GM19395 (cell line): ENCODE measurements around the gene ATXN2L.
"Not testable (repeated sequence)": the region's sequence is repeated elsewhere in the genome, so short reads cannot be mapped to it uniquely, and the experiment has no call there.

Source experiments
- ATAC-seq: cut with Tn5 transposase; IDR thresholded peaks from one replicate; pipeline ENCODE4 v1.9.1; 2021; ENCODE audit warnings: mild to moderate bottlenecking, moderate library complexity; ENCODE audit not compliant: unreplicated experiment

ATXN2L gene

GRCh38 chr16:28837672-28838557 lies 15.1 kb downstream of the ATXN2L start:
- no peak for ATAC-seq

GRCh38 chr16:28838558-28838918 lies 15.7 kb downstream of the ATXN2L start:
- ATAC-seq = no peak

DNA sequence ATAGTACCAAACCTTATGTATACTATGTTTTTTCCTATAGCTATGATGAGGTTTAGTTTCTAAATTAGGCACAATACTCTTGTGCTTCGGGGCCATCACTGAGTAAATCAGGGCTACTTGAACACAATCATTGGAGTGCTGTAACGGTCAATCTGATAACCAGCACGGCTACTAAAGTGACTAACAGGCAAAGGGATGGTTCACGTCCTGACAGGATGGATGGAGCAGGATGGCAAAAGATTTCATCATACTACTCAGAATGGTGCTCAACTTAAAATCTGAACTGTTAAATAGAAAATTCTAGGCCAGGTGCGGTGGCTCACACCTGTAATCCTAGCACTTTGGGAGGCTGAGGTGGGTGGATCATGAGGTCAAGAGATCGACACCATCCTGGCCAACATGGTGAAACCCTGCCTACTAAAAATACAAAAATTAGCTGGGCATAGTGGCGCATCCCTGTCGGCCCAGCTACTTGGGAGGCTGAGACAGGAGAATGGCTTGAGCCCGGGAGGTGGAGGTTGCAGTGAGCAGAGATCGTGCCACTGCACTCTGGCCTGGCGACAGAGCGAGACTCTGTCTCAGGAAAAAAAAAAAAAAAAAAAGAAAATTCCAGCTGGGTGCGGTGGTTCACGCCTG lies 16.3 kb downstream of the ATXN2L start:
- ATAC-seq = no peak

- no peak for ATAC-seq
Measured at GRCh38 chr16:28839899-28840298, 17.1 kb downstream of the ATXN2L start.

- ATAC-seq = no peak
Measured at GRCh38 chr16:28842696-28843095, 19.9 kb downstream of the ATXN2L start.

DNA sequence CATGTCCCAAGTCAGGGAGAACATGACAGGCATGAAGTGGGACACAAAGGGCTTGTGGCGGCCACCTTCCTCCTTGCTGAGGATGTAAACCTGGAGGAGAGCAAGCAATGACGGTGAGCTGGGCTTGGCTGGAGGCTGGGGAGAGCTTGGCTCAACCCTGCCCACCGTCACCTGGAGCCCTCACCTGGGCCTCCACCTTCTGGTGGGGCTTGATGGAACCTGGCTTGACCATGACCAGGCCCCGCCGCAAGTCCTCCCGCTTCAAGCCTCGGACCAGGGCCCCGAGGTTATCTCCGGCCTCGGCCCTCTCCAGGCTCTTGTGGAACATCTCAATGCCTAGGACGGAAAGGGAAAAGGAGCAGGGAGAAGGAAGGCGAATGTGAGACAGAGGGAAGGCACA lies 21.0 kb downstream of the ATXN2L start:
- ATAC-seq = no peak

DNA sequence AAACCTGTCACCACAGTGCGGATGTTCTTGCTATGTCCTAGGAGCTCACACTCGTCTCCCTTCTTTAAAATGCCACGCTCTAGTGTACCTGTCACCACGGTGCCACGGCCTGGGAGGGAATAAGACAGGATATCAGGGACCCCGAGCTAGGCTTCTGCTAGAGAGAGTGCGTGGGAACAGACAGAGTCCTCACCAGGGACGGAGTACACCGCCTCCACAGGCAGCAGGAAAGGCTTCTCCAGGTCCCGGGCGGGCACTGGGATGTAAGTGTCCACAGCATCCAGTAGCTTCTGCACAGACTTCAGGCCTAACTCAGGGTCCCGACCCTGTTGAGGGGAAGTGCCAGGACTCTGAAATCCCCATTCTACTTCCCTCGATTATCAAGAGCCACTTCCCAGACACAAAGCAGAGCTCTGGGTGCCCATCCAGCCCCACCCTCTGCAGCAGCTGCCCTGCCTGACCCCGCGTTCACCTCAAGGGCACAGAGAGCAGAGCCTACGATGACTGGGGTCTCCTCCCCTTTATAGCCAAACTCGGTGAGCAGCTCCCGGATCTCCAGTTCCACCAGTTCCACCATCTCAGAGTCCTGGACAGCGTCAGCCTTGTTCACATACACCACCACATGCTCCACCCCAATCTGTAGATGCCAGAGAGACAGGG lies 21.6 kb downstream of the ATXN2L start:
- no peak for ATAC-seq

GRCh38 chr16:28845293-28845692 lies 22.5 kb downstream of the ATXN2L start:
- no peak for ATAC-seq

- peak; percentile 1 for ATAC-seq
Measured at GRCh38 chr16:28845761-28846079, 22.9 kb downstream of the ATXN2L start.

DNA sequence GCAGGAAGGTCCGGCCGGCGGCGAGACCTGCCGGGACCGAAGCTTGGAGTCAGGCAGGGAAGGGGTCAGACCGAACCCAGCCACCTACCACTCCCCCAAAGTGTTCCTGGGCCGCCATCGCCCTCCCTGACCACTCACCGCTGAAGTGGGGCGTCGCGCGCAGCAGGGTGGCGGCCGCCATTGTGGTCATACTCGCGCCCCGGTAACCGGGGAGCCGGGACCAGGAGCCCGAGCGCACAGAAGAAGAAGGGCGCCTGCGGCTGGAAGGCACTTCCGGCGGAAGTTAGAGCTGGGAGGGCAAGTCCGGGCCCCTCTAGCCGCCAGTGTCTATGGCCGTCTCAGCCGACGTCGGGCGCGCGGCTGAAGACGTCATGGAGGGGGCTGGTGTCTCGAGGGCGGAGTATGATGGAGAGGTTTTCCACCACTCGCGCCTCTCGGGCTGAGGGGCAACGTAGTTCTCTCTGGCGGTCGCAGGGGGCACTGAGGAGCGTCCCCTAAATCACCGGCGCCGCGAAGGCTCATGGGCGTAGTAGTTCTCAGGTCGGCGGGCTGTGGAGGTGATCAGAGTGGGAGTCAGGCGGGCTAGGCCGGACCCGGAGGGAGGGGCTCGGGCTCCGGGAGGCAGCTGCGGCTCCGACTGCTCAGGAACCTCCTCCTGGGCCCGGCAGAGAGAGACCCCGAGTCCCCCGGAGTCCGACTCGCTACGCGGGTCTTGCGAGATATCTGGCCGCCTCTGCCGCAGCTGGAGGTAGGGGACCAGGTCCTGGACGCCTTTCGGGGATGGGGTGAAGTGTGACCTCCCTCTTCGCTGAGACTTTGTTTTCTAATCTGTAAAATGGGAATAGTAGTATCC lies 23.5 kb downstream of the ATXN2L start, which contains the start of gene TUFM:
Gene TUFM, minus strand, starts transcription at position 269 of the 853 bp plus-strand sequence. Its CDS starts 79 bp downstream, at position 190.
- ATAC-seq = peak; percentile 90

DNA sequence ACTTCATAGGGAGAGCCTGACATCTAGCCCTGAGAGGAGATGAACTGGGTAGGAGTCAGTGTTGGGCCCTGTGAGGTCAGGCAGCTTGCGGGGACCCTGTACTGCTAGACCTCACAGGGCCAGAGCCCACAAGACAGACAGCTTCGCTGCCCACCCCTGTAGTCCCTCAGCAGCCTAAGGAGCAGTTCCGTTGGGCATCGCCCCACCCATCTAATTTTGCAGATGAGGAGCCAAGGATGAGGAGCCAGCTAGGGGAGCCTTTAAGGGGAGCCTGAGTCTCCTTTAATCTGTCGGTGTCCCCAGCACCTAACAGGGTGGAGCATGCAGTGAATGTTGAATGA lies 24.1 kb downstream of the ATXN2L start:
- ATAC-seq = peak; percentile 16

DNA sequence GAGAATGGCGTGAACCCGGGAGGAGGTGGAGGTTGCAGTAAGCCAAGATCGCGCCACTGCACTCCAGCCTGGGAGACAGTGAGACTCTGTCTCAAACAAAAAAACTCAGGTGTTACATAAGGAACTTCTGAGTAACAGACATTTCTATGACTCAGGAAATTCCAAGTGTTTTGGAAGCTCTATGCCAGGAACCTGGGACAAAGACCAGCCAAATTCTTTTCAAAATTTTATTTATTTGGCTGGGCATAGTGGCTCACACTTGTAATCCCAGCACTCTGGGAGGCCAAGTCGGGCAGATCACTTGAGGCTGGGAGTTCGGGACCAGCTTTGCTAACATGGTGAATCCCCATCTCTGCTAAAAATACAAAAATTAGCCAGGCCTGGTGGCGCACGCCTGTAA lies 35.6 kb downstream of the ATXN2L start:
- no peak for ATAC-seq

DNA sequence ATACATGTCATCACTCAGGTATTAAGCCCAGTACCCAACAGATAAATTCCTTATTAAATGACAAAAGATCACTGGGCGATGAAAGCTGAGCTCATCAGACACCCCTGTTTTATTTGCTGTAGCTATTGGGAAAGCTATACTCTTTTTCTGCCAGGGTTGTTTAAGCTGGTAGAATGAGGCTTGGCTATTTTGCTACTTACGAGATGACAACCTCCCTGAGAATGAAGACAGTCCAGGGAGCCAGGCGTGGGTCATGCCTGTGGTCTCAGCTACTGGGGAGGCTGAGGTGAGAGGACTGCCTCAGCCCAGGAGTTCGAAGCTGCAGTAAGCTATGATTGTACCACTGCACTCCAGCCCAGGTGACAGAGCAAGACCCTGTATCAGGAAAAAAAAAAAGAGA lies 36.5 kb downstream of the ATXN2L start:
- no peak for ATAC-seq

DNA sequence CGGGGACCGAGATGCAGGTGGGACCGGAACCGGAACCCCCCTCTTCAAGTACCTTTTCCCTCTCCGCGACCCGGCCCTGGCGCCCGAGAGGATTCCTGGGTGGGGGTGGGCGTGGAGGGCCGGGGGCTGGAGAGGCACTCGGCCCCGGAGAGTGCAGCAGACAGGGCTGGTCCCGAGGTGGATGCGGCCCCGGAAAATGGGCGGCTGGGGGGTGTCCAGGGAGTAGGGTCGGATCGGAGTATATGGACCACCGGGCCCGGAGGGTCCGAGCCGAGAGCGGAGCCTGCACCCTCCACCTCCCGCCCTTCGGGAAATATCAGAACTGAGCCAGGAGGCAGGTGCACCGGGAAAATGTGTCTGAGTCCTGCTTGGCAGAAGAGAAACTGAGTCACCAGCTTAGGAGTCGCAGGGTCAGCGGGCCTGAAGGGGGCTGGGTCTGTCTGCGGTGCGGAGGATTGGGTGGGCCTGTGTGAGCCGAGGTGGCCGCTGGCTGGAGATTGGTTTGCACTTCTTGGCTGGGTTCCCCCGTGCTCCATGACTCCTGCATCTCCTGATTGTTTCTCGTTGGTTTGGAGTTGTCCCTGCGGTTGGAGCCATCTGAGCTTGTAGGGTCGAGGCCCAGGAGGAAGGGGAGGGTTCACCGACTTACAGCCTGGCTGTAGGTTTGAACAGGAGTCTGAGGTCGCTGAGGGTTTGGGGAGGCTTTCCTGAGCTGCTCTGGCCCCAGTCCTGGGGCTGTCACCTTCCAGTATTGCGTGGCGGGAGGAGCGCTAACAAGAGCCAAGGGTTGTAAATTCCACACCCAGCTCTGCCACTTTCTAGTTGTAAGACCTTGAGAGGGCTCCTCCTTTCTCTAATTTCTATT lies 41.4 kb downstream of the ATXN2L start:
- no peak for ATAC-seq

DNA sequence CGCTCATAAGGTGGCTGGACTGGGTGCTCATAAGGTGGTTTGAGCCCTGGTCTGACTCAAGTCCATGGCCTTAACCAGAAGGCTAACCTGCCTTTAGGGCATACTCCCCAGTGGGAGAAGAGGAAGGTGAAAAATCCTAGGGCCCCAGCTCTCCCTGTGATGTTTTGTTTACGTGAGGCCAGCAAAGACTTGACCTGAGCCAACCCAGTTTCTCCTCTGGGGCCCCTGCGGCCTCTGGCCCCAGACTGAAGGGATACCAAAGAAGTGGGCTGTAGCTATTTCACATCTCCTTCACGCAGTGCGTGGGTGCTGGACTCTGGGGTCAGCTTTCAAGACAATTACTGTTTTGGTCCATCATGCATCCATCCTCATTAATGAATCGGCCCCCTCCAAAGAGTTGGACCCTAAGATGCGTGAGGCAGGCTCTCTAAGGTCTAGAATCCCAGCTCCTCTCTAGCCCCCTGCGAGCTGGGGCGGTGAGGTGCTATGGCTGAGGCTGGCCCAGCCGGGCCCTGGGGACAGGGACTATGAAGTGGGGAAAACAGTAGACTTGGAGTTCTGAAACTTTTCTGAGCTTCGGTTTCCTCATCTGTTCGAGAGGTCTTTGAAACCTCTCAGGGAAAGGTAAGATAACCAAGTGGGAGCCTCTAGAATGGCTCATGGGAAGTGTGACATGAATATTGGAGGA lies 42.3 kb downstream of the ATXN2L start:
- ATAC-seq = no peak

DNA sequence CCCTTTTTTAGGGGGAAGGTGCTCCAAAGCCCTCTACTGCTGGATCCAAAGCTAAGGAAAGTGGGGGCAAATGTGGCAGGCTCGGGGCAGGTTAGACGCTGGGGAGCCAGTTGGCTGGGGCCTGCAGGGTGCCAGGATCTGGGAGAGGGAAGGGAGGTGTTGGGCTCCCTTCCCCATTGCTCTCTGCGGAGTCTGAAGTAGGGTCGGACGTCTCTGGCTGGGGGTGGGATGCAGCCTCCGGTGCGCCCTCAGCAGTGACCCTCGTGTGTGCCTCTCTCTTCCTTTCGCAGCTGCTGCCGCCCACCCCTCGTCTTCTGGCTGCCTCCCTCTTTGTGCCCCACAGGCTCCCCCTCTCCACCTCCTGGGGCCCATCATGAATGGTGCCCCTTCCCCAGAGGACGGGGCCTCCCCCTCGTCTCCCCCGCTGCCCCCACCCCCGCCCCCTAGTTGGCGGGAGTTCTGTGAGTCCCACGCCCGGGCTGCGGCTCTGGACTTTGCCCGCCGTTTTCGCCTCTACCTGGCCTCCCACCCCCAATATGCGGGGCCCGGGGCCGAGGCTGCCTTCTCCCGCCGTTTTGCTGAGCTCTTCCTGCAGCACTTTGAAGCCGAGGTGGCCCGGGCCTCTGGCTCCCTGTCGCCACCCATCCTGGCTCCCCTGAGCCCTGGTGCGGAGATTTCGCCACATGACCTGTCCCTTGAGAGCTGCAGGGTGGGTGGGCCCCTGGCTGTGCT lies 43.1 kb downstream of the ATXN2L start:
- no peak for ATAC-seq

DNA sequence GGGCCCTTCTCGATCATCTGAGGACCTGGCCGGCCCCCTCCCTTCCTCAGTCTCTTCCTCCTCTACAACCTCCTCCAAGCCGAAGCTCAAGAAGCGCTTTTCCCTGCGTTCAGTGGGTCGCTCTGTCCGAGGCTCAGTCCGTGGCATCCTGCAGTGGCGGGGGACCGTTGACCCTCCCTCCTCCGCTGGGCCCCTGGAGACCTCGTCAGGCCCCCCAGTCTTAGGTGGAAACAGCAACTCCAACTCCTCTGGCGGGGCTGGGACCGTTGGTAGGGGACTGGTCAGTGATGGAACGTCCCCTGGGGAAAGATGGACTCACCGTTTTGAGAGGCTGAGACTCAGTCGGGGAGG lies 43.6 kb downstream of the ATXN2L start:
- ATAC-seq = no peak

DNA sequence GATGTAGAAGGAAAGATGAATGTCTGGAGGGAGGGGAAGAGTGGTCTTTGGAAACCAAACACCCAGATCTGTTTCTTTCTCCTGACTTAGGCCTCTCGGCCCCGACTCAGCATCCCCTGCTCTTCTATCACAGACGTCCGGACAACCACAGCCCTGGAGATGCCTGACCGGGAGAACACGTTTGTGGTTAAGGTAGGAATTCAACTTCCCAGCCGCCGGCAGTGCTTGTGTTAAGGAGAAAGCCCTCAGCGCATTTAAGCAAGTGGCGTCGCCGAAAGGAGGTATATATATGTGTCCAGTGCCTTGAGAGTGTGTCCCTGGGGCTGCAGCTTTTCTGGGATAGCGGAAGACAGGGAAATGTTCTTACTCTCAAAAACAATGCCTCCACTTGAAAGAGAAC lies 44.4 kb downstream of the ATXN2L start:
- ATAC-seq = no peak

GRCh38 chr16:28867646-28868045 lies 44.8 kb downstream of the ATXN2L start:
- not testable (repeated sequence) for ATAC-seq
